Non-pigmented ciliary epithelial cell (primary cell): ENCODE results near the gene PRKG1.
"Not testable (repeated sequence)": the region's sequence is repeated elsewhere in the genome, so short reads cannot be mapped to it uniquely, and the experiment has no call there.

Source experiments
- DNase-seq: peaks from one replicate; pipeline ENCODE4 v3.0.0-alpha.2; 2010; ENCODE audit warnings: low read depth

PRKG1 gene

GRCh38 chr10:51705774-51706173, 631.5 kb downstream of the PRKG1 start:
- no peak for DNase-seq

GRCh38 chr10:51706225-51706624, 631.9 kb downstream of the PRKG1 start:
- DNase-seq = no peak

- DNase-seq = no peak
These were observed 633.1 kb downstream of the PRKG1 start for GRCh38 chr10:51707392-51707791.

GRCh38 chr10:51707821-51708424, 633.6 kb downstream of the PRKG1 start:
- no peak for DNase-seq

- DNase-seq = no peak
These were observed 634.3 kb downstream of the PRKG1 start for GRCh38 chr10:51708609-51709008.

- no peak for DNase-seq
These were observed 635.2 kb downstream of the PRKG1 start for GRCh38 chr10:51709324-51709972.

GRCh38 chr10:51711519-51711891, 637.2 kb downstream of the PRKG1 start:
- DNase-seq = no peak

- no peak for DNase-seq
These were observed 642.7 kb downstream of the PRKG1 start for GRCh38 chr10:51716981-51717380.

GRCh38 chr10:51718804-51719291, 644.6 kb downstream of the PRKG1 start:
- peak; percentile 28 for DNase-seq

- DNase-seq = no peak
These were observed 649.8 kb downstream of the PRKG1 start for GRCh38 chr10:51724038-51724437.

- no peak for DNase-seq
These were observed 655.7 kb downstream of the PRKG1 start for GRCh38 chr10:51729822-51730555.

GRCh38 chr10:51733057-51733456, 658.8 kb downstream of the PRKG1 start:
- DNase-seq = no peak

GRCh38 chr10:51743146-51743545, 668.9 kb downstream of the PRKG1 start:
- no peak for DNase-seq

- DNase-seq = no peak
These were observed 670.1 kb downstream of the PRKG1 start for GRCh38 chr10:51744235-51745000.

- no peak for DNase-seq
These were observed 671.1 kb downstream of the PRKG1 start for GRCh38 chr10:51745397-51745796.

GRCh38 chr10:51747216-51747615, 672.9 kb downstream of the PRKG1 start:
- no peak for DNase-seq

GRCh38 chr10:51748959-51749358, 674.7 kb downstream of the PRKG1 start:
- no peak for DNase-seq

GRCh38 chr10:51758366-51758765, 684.1 kb downstream of the PRKG1 start:
- no peak for DNase-seq

GRCh38 chr10:51758838-51759237, 684.6 kb downstream of the PRKG1 start:
- DNase-seq = not testable (repeated sequence)

- no peak for DNase-seq
These were observed 685.7 kb downstream of the PRKG1 start for GRCh38 chr10:51759896-51760534.

- DNase-seq = no peak
These were observed 686.8 kb downstream of the PRKG1 start for GRCh38 chr10:51760864-51761640.
